ENCODE results near the gene ZDHHC11.

The ZDHHC11 gene, protein sequence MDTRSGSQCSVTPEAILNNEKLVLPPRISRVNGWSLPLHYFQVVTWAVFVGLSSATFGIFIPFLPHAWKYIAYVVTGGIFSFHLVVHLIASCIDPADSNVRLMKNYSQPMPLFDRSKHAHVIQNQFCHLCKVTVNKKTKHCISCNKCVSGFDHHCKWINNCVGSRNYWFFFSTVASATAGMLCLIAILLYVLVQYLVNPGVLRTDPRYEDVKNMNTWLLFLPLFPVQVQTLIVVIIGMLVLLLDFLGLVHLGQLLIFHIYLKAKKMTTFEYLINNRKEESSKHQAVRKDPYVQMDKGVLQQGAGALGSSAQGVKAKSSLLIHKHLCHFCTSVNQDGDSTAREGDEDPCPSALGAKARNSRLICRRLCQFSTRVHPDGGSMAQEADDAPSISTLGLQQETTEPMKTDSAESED

GRCh38 chr5:850511-851006 is at the start of gene ZDHHC11:
ZDHHC11 (minus strand) TSS chr5:850986; CDS start chr5:850602, 384 bp downstream.
- peak; percentile 36 for DNase-seq

GRCh38 chr5:893711-894110 is 42.9 kb upstream of the ZDHHC11 start:
- no peak for DNase-seq

GRCh38 chr5:893137-893506 is 42.3 kb upstream of the ZDHHC11 start:
- no peak for DNase-seq

DNA sequence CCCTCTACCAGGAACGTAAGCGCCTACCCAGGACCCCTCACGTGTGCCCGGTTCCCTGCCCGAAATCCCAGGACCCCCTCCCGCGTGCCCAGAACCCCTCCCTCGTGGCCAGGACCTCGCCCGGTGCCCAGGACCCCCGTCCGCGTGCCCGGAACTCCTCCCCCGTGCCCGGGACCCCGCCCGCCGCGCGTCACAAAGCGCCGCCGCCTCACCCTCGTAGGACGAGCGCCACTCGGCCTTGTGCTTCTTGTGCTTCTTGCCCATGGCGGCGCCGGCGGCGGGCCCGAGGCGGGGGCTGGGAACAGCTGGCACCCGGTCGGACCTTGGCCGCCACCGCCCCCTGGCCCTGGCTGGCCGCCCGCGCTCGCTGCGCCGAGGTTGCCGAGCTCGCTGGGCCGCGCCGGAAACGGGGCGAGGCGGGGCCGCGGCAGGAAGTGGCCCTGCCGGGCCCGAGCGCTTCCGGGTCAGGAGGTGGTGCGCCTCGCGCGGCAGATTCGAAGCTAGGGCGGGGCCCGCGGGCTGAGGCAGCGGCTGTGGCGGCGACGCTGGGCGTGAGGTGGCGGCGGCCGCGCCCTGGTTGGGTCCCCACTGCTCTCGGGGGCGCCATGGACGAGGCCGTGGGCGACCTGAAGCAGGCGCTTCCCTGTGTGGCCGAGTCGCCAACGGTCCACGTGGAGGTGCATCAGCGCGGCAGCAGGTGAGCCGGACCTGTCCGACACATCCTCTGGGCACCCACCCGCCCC is 41.8 kb upstream of the ZDHHC11 start, which contains the start of the genes BRD9 and TRIP13:
BRD9 (minus strand) TSS at position 408 of the 743 bp plus-strand sequence; CDS start at position 264, 144 bp downstream.
TRIP13 (plus strand) TSS at position 491 of the 743 bp plus-strand sequence; CDS start at position 606, 115 bp downstream.
- DNase-seq = peak; percentile 65

- no peak for DNase-seq
These were observed 41.1 kb upstream of the ZDHHC11 start for GRCh38 chr5:891837-892393.

GRCh38 chr5:891117-891836 is 40.5 kb upstream of the ZDHHC11 start:
- DNase-seq = no peak

- no peak for DNase-seq
These were observed 38.4 kb upstream of the ZDHHC11 start for GRCh38 chr5:889075-889710.

DNA sequence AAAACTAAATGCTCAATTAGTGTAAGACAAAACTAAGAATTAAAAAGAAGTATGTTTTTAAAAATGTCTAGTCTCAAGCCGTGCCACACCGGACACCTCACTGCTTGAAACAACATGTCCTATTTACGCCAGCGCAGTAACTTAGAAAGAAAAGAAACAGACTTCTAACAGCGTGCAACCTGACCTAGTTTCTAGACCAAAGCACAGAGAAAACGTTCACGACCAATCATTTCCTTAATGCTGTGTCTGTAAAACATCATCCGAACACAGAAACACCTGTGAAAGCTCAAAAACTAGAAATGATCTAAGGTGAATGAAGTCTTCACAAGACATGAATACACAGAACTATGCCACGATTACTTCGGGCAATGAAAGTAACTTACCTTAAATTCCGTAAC is 37.9 kb upstream of the ZDHHC11 start:
- DNase-seq = no peak

DNA sequence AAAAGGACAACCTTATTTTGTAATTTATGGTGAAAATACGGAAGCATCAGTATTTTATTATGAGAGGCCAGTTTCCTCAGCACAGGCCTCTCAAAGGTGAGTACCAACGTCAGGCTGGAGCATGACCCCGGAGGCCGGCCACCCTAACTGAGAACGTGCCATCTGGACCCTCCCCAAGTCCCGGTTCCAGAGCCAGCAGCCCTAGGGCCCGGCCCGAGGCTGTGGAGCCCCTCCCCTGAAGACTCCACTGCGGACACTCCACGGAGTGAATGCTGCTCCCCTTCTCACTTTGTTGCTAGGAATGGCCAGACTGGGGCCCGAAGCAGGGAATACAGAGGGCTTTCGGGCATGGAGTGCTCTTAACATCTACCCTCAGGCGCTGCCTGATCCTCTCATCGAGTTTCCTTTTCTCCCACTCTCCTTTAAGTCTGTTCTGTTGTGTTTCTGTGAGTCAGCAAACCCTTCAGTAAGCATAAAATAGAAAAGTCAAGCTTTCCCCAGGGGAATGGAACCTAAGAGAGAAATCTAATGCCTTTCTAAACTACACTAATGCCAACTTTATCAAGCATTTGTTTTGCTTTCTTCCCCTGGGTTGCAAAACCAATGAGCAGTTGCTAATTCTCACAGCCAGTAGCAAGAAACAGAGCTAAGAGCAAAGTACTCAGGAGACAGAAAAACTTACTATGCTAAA is 37.3 kb upstream of the ZDHHC11 start:
- peak; percentile 57 for DNase-seq

- peak; percentile 39 for DNase-seq
These were observed 36.0 kb upstream of the ZDHHC11 start for GRCh38 chr5:886716-887325.

GRCh38 chr5:886036-886435 is 35.2 kb upstream of the ZDHHC11 start:
- no peak for DNase-seq

- peak; percentile 93 for DNase-seq
These were observed 34.7 kb upstream of the ZDHHC11 start for GRCh38 chr5:885529-885928.

DNA sequence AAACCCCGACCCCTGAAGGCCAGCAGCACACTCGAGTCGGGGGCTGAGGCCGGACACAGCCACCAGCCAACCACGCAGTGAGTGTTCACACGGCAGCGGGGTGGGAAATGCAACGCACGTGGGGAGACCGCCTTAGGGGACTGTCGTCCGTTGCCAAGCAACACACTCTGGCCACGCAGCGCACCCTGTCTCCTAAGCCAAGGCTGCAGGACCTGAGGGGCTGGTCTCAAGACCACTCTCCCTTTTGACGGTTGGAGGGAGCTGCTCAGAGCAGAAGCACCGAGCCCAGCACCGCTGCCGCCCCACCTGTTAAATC is 34.3 kb upstream of the ZDHHC11 start:
- no peak for DNase-seq

DNA sequence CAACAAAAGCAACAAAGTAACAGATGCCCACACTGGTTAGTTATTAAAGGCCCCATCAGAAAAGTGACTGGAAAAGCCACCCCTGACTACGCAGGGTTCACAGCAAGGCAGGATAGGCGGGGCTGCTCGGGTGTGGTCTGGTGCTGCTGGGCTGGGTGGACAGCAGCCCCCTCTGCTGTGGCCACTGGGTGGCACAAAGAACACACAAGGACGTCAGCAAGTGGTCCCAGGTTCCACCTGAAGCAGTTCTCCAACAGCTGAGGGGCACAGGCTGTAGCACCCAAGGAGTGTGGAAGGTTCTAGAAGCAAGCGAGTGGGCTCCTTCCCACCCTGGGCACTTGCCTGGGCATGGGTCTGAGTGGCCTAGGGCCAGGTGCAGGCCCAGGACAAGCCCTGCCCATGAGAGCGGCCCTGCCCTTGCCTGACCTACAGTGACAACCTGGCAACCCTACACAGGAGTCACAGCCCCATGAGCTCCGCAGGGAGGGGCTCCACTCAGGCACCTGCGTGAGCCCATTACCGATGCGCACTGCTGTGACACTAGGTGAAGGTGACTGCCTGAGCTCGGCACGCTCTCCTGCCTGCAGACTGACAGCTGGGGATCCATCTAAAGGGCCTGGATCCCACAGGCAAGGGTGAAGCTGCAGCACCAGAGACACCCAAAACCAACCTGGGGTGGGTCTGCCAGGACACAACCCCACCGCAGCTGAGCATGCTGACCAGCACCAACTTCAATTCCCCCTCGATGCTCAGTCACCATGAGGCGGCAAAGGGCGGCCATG is 33.8 kb upstream of the ZDHHC11 start:
- no peak for DNase-seq

GRCh38 chr5:883475-884181 is 32.8 kb upstream of the ZDHHC11 start:
- no peak for DNase-seq

- DNase-seq = no peak
These were observed 31.7 kb upstream of the ZDHHC11 start for GRCh38 chr5:882253-883183.

DNA sequence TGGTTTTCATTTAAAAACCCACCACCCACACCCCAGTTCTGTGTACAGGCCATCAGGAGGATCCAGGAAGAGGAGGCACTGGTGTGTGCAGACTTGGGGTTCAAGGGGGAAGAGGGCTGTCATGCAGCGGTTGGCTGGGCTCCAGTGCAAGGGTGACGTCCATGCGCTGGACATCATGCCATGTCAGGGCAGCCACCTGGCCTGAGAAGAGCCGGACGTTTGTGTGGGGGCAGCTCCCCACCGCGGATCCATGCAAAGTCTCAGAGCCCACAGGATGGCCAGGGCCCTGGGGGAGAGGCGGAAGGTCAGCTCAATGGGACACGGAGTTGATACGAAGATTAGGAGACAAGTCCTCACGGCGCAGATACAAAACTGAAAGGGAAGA is 30.8 kb upstream of the ZDHHC11 start:
- DNase-seq = no peak

- no peak for DNase-seq
These were observed 30.2 kb upstream of the ZDHHC11 start for GRCh38 chr5:880816-881550.
